Rectal smooth muscle tissue (tissue), 1 donor: ENCODE results near the gene UCKL1.

Source experiments
- H3K27ac ChIP-seq: one replicate; pipeline ENCODE4 v1.7.0; 2013; ENCODE audit warnings: low read depth, low read length, inconsistent platforms
- H3K27me3 ChIP-seq: one replicate; pipeline ENCODE4 v1.7.0; 2013; ENCODE audit warnings: low read length; ENCODE audit not compliant: control insufficient read depth, insufficient read depth
- H3K36me3 ChIP-seq: one replicate; pipeline ENCODE4 v1.7.0; 2013; ENCODE audit warnings: low read length; ENCODE audit not compliant: control insufficient read depth, insufficient read depth
- H3K4me1 ChIP-seq: one replicate; pipeline ENCODE4 v1.7.0; 2013; ENCODE audit warnings: low read length; ENCODE audit not compliant: control insufficient read depth, insufficient read depth
- H3K4me3 ChIP-seq: one replicate; pipeline ENCODE4 v1.7.0; 2013; ENCODE audit warnings: low read length
- H3K9ac ChIP-seq: one replicate; pipeline ENCODE4 v1.7.0; 2013; ENCODE audit warnings: low read length

UCKL1 gene

DNA sequence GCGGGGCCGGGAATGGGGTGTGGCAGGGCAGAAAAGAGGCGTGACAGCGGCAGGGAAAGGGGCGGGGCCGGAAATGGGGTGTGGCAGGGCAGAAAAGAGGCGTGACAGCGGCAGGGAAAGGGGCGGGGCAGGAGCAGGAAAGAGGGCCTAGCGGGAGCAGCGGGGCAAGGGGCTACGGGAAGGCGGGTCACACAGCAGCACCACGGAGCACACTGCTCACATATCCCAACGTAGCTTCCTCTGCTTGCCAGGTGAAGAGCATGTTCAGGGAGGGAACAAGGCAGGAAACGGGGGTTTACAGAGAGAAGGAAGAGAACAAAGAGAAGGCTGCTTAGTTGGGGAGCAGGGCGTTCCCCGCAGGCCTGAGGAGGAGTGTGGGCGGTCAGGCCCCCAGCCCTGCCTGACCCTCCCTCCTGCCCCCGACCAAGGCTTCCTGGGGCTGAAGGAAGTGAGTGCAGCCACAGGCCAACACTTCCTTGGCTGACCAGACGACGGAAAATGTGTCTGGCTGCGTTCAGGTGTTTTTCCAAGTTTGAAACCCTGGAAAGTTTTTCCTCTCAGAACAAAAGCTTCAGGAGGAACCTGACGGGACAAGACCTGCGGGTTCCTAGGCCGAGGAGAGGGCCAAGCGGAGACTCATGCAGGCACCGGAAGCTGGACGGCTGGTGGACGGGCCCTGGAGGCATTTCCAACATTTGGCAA is 13.8 kb downstream of the UCKL1 start:
- Histone ChIP-seq H3K9ac (no peak overlapping the region), H3K4me3 (no peak overlapping the region), H3K27ac (peak overlapping the region; percentile 32), H3K27me3 (no peaks in the 10 kb centered on the region), H3K4me1 (no peaks in the 10 kb centered on the region), H3K36me3 (peaks cover 36% of the 10 kb centered on the region)

DNA sequence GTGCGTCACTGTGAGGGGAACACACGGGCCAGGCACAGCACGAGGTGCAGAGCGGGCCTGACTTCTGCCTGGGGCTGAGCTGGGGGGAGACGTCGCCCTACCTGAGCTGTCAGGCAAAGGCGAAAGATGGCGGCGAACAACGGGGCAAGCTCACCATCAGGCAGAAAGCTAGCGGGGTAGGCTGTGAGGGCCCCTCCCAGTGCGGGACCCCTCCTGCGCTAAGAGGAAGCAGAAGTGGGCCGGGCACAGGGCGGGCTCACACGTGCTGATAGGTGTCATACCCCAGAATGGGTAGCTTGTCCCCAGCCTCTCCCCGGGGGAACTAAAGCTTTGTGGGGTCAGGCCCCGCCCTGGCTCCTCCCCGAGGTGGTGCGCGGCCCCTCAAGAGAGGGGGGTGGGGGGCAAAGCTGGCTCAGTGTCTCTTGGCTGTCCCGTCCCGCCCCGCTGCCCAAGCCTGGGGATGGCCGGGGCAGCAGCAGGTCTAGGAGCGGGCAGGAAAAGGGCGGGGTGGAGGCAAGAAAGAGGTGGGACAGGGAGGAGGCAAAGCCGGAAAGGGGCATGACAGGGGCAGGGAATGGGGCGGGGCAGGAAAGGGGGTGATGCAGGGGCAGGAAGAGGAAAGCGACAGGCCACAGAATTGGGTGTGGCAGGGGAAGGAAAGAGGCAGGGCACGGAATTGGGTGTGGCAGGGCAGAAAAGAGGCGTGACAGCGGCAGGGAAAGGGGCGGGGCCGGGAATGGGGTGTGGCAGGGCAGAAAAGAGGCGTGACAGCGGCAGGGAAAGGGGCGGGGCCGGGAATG is 14.7 kb downstream of the UCKL1 start:
- H3K27ac ChIP-seq, result no peak overlapping the region

DNA sequence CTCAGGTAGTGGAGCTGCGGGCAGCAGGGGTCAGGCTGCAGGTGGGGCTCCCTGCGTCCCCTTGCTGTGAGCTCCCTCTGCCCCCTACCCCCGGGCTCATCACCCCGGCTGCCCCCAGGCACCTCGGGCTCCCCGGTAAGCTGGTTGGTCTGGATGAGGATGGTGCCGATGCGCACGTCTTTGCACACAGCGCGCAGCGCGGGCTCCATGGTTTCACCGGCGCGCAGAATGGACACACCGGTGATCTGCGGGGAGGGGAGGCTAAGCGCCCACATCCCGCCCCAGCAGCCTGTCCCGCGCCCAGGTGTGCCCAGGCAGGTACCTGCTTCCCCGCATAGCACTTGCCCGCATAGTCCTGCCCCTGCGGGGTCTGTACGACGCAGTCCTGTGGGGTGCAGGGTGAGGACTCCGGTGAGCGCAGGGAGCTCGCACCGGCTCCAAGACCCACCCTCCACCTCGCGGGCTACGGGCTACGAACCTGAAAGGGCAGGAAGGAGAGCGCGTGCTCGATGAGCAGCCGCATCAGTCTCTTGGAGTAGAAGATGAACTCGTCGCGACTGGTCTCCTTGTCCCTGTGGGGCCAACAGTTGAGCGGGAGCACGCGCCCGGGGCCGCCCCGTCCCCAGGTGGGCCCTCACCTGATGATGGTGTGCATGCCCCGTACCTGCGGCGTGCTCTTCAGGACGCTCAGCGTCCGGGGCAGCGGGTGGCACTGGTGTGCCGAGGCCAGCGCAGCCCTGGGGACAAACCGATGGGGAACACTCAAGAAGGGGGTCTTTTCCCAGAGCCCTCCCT is 15.5 kb downstream of the UCKL1 start:
- Histone ChIP-seq H3K27me3 (no peaks in the 10 kb centered on the region), H3K9ac (no peak overlapping the region), H3K36me3 (peaks cover 32% of the 10 kb centered on the region), H3K27ac (no peak overlapping the region), H3K4me3 (no peak overlapping the region), H3K4me1 (no peaks in the 10 kb centered on the region)

More for the DNA sequence above, 14.7 kb downstream of the UCKL1 start:
- H3K4me1 ChIP-seq, result no peaks in the 10 kb centered on the region
- H3K9ac ChIP-seq, result no peak overlapping the region
- H3K36me3 ChIP-seq, result peaks cover 36% of the 10 kb centered on the region
- no peak overlapping the region for H3K4me3 ChIP-seq
- H3K27me3 ChIP-seq, result no peaks in the 10 kb centered on the region

DNA sequence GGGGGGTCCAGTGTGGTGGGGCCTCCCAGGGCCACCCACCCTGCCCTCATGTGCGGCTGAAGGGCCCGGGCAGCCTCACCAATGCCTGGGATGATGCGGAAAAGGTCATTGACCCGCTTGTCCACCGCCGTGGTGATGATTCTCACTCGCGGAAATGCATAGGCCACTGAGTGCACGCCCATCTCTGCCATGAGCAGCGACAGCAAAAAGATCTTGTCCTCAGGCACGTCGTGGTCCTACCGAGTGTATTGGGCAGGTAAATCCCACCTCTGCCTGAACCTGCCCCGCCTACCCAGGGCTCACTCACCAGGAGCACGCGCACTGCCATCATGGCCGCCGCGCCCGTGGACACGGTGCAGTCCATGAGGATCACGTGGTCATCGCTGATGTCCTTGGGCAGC is 16.1 kb downstream of the UCKL1 start:
- Histone ChIP-seq H3K27me3 (no peaks in the 10 kb centered on the region), H3K4me3 (no peak overlapping the region), H3K36me3 (peaks cover 36% of the 10 kb centered on the region), H3K9ac (no peak overlapping the region), H3K27ac (no peak overlapping the region), H3K4me1 (no peaks in the 10 kb centered on the region)

DNA sequence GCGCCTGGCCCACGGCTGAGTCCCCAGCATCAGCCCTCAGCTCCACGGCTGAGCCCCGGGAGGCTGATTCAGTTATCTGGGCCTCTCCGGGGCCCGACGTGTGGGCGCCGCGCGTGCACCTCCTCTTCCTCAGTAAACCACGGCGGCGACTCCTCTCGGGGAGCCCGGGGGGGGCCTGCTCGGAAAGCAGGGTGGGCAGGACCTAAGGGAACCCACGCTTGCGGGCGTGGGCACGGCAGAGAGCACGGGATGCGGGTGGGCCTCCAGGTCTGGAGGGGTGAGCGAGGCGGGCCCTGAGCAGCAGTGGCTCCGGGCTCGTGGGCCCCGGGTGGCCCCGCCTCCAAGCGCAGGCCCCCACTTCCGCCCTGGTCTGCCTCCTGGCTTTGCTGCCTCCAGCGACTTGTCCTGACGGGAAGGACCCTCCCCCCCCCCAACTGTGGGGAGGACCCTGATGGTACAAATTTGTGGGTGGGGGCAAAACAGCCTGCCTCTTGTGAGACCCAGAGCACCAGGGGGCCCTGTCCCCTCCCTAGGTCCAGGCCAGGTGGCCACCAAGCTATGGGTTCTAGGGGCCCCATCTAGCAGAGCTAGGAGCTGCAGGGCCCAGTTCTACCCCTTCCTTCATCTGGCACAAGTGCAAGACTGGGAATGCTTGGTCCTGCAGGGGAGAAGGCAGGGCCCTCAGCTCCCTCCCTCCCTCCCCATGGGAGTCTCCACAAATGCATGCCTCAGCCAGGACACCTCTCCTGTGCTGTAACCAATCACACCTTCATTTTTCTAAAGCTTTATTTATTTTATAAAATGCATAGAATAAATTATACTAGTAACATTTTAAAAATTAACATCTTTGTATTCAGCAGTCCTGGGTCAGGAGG is 16.9 kb downstream of the UCKL1 start:
- H3K27ac ChIP-seq, result no peak overlapping the region
- no peak overlapping the region for H3K4me3 ChIP-seq
- H3K27me3 ChIP-seq, result no peaks in the 10 kb centered on the region
- peaks cover 37% of the 10 kb centered on the region for H3K36me3 ChIP-seq
- H3K9ac ChIP-seq, result no peak overlapping the region
- H3K4me1 ChIP-seq, result no peaks in the 10 kb centered on the region

- no peak overlapping the region for H3K4me3 ChIP-seq
- no peak overlapping the region for H3K27ac ChIP-seq
- H3K27me3 ChIP-seq, result no peaks in the 10 kb centered on the region
- H3K9ac ChIP-seq, result no peak overlapping the region
- H3K4me1 ChIP-seq, result no peaks in the 10 kb centered on the region
- peaks cover 27% of the 10 kb centered on the region for H3K36me3 ChIP-seq
Measured at GRCh38 chr20:63937596-63937995, 18.6 kb downstream of the UCKL1 start.

DNA sequence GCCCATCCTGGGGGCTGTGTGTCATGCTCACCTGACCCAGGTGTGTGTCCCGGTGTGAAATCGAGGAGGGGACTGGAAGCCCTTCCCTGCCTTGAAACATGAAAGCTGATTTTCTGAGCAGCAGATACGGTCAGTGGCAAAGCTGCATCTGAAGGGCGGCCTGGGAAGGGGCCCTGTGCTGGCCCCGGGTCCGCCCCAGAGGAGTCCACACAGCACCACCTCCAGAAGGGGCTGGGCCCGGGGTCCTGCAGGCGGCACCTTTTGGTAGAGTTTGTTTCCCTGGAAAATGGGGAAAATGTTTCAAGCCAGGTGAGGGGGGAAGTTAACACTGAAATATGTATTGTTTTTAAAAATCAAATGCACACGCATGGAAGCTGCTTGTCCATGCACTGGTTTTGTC is 20.8 kb downstream of the UCKL1 start:
- Histone ChIP-seq H3K4me1 (no peaks in the 10 kb centered on the region), H3K4me3 (no peak overlapping the region), H3K27ac (no peak overlapping the region), H3K36me3 (peaks cover 41% of the 10 kb centered on the region), H3K27me3 (no peaks in the 10 kb centered on the region), H3K9ac (no peak overlapping the region)

DNA sequence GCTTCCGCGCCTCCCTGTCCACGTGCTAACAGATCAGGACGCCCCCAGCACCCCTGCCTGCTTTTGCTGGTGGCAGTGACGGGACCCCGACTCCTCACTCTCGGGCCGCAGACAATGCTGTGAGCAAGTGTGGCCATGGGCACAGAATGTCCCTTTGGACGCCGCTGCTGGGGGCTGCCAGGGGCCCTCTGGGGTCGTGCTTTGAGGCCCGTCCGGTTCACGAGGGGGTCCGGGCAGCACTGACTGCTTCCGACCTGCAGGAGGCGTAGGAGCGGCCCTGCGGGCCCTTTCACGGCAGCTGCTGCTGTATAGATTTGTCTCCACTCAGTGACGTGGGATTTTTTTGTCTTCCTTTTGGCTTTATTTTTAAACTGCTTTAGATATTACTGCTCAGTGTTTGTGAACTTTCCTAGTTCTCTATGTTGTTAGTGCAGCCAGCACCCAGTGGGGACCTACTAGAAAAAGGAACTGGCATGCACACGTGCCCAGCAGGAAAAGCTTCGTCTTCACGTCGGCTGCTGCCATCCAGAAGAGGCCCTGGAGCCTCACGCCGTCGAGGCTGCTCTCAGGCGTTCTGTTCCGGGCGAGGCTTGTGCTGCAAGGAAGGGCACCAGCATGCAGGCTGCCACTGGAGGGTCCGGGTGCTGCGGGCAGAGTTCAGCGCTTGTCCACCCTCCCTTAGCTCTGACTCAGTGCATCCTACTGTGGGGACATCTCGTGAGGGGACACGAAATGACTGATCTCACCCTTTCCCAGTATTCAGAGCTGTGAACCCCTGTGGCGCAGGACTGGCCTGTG is 21.7 kb downstream of the UCKL1 start:
- Histone ChIP-seq H3K4me3 (no peak overlapping the region), H3K36me3 (peaks cover 37% of the 10 kb centered on the region), H3K27me3 (no peaks in the 10 kb centered on the region), H3K9ac (no peak overlapping the region), H3K27ac (no peak overlapping the region), H3K4me1 (no peaks in the 10 kb centered on the region)

GRCh38 chr20:63933646-63934045 is 22.6 kb downstream of the UCKL1 start:
- H3K4me1 ChIP-seq, result no peaks in the 10 kb centered on the region
- H3K4me3 ChIP-seq, result no peak overlapping the region
- H3K27me3 ChIP-seq, result no peaks in the 10 kb centered on the region
- peaks cover 42% of the 10 kb centered on the region for H3K36me3 ChIP-seq
- no peak overlapping the region for H3K27ac ChIP-seq
- no peak overlapping the region for H3K9ac ChIP-seq

GRCh38 chr20:63932606-63933160 is 23.5 kb downstream of the UCKL1 start:
- H3K27ac ChIP-seq, result no peak overlapping the region
- H3K4me1 ChIP-seq, result no peaks in the 10 kb centered on the region
- H3K4me3 ChIP-seq, result no peak overlapping the region
- peaks cover 47% of the 10 kb centered on the region for H3K36me3 ChIP-seq
- no peak overlapping the region for H3K9ac ChIP-seq
- H3K27me3 ChIP-seq, result no peaks in the 10 kb centered on the region

- Histone ChIP-seq H3K27me3 (no peaks in the 10 kb centered on the region), H3K36me3 (peaks cover 45% of the 10 kb centered on the region), H3K27ac (no peak overlapping the region), H3K9ac (no peak overlapping the region), H3K4me1 (no peaks in the 10 kb centered on the region), H3K4me3 (no peak overlapping the region)
Measured at GRCh38 chr20:63931735-63932134, 24.5 kb downstream of the UCKL1 start.
